ENCODE measurements around the gene ENTPD6.

GRCh38 chr20:25225642-25226432, 30.3 kb downstream of the ENTPD6 start:
- no peak for TF ChIP-seq CTCF (IDR thresholded peaks at IDR 0.05)
- no peak for TF ChIP-seq EP300 (IDR thresholded peaks at IDR 0.05)

All from ovary (tissue), 3 donors.